Neural crest cell (in vitro differentiated cells): ENCODE results near the gene NPC1L1. TPM values are rescaled to one million over a fixed set of nuclear protein-coding genes. Genes with fewer than 3 reads are reported as not detected.

Experiments used
- DNase-seq: peaks from one replicate; pipeline ENCODE4 v3.0.0; 2021; ENCODE audit warnings: low read depth, mixed read lengths, low spot score
- H3K27ac Mint-ChIP-seq: one replicate; pipeline ENCODE4 v1.8.0; 2021; ENCODE audit warnings: mild to moderate bottlenecking, mixed read lengths; ENCODE audit not compliant: unreplicated experiment
- H3K27me3 Mint-ChIP-seq: 2 replicates; pipeline ENCODE4 v1.8.0; 2021; ENCODE audit warnings: low read depth, mild to moderate bottlenecking, mixed read lengths
- H3K36me3 Mint-ChIP-seq: 2 replicates; pipeline ENCODE4 v1.8.0; 2021; ENCODE audit warnings: low read depth, mild to moderate bottlenecking, mixed read lengths
- H3K4me1 Mint-ChIP-seq: 2 replicates; pipeline ENCODE4 v1.8.0; 2021; ENCODE audit warnings: mixed read lengths
- H3K4me3 Mint-ChIP-seq: one replicate; pipeline ENCODE4 v1.8.0; 2021; ENCODE audit warnings: mild to moderate bottlenecking, mixed read lengths
- H3K9me3 Mint-ChIP-seq: 2 replicates; pipeline ENCODE4 v1.8.0; 2021; ENCODE audit warnings: mixed read lengths
- CTCF ChIP-seq: fragments of 200-600 bp; sonication (generic); conservative IDR thresholded peaks from 2 replicates; pipeline ENCODE4 v1.5.0; 2021; ENCODE audit warnings: antibody characterized with exemption, mild to moderate bottlenecking
- long read RNA-seq: library from polyadenylated mRNA; unstranded; transcript quantifications from one replicate; pipeline ENCODE4 v2.0.0, GENCODE V29; 2020
- total RNA-seq: library from RNA; stranded (reverse); gene quantifications from 2 replicates; pipeline ENCODE4 v1.2.1, GENCODE V29; 2021

The NPC1L1 gene, protein sequence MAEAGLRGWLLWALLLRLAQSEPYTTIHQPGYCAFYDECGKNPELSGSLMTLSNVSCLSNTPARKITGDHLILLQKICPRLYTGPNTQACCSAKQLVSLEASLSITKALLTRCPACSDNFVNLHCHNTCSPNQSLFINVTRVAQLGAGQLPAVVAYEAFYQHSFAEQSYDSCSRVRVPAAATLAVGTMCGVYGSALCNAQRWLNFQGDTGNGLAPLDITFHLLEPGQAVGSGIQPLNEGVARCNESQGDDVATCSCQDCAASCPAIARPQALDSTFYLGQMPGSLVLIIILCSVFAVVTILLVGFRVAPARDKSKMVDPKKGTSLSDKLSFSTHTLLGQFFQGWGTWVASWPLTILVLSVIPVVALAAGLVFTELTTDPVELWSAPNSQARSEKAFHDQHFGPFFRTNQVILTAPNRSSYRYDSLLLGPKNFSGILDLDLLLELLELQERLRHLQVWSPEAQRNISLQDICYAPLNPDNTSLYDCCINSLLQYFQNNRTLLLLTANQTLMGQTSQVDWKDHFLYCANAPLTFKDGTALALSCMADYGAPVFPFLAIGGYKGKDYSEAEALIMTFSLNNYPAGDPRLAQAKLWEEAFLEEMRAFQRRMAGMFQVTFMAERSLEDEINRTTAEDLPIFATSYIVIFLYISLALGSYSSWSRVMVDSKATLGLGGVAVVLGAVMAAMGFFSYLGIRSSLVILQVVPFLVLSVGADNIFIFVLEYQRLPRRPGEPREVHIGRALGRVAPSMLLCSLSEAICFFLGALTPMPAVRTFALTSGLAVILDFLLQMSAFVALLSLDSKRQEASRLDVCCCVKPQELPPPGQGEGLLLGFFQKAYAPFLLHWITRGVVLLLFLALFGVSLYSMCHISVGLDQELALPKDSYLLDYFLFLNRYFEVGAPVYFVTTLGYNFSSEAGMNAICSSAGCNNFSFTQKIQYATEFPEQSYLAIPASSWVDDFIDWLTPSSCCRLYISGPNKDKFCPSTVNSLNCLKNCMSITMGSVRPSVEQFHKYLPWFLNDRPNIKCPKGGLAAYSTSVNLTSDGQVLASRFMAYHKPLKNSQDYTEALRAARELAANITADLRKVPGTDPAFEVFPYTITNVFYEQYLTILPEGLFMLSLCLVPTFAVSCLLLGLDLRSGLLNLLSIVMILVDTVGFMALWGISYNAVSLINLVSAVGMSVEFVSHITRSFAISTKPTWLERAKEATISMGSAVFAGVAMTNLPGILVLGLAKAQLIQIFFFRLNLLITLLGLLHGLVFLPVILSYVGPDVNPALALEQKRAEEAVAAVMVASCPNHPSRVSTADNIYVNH (N-terminal part only)
- 0.12 and 0.18 TPM in 2 replicates for total RNA-seq
- long read RNA-seq, partial matches to known transcripts, result 1 of 1 reads
- long read RNA-seq, other reads (novel, unspliced or antisense), result 0 of 1 reads

DNA sequence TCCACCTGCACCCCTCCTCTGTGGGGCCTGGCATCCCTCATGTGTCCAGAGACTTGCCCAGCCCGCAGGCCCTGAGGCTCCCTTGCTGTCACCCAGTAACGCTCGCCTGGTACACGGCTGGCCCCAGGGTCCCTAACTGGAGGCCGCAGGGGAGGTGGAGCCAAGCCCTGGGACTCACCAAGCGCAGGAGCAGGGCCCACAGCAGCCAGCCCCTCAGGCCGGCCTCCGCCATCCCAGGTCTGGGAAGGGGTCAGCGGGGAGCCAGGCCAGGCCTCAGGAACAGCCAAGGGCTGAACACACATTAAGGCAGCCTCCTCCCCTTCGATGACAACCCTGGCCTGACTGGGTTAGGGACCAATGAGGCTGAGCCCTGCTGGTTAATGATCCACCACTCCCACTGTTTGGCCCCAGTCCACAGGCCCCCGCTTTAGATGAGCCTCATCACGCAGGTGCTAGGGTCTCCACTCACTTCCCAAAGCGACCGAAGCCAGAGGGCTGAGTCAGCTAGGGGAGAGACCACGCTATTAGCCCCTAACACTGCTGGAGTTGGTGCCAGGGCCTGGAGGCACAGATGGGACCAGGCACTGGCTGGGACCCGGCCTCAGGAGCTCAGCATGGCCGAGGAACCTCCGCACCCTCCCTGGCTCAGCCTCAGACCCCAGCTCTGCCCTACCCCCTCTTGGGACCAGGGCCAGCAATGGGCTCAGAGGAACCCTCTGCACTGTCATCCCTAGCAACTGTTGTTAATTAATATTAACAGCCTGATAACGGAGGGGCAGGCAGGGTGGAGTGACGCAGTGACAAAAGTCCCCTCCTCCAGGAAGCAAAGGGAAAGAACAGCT lies at the start of gene NPC1L1:
NPC1L1 (minus strand) TSS at position 303 of the 842 bp plus-strand sequence; CDS start at position 232, 71 bp downstream.
- Mint-ChIP-seq H3K27me3 (no peaks in the 10 kb centered on the region), H3K9me3 (no peaks in the 10 kb centered on the region), H3K4me3 (no peak within 1 kb of the TSS), H3K4me1 (no peaks in the 10 kb centered on the region), H3K27ac (no peak within 1 kb of the TSS), H3K36me3 (no peaks in the 10 kb centered on the region)
- no peak for TF ChIP-seq CTCF
- no peak for DNase-seq

- H3K36me3 Mint-ChIP-seq, result no peaks in the 10 kb centered on the region
- TF ChIP-seq CTCF, result no peak
These were observed 49.8 kb upstream of the NPC1L1 start for GRCh38 chr7:44590910-44591309.

GRCh38 chr7:44587843-44588711 lies 46.9 kb upstream of the NPC1L1 start:
- no peak overlapping the region for H3K27ac Mint-ChIP-seq
- DNase-seq, result no peak
- H3K36me3 Mint-ChIP-seq, result no peaks in the 10 kb centered on the region
- H3K4me3 Mint-ChIP-seq, result no peak overlapping the region
- peaks cover 34% of the 10 kb centered on the region for H3K27me3 Mint-ChIP-seq
- peak; percentile 74 for TF ChIP-seq CTCF
- H3K9me3 Mint-ChIP-seq, result no peaks in the 10 kb centered on the region
- no peaks in the 10 kb centered on the region for H3K4me1 Mint-ChIP-seq

More at GRCh38 chr7:44590910-44591309, 49.8 kb upstream of the NPC1L1 start:
- Mint-ChIP-seq H3K4me1 (no peaks in the 10 kb centered on the region), H3K4me3 (no peak overlapping the region), H3K27ac (no peak overlapping the region), H3K9me3 (no peaks in the 10 kb centered on the region), H3K27me3 (peaks cover 29% of the 10 kb centered on the region)
- DNase-seq, result no peak

GRCh38 chr7:44583146-44583865 lies 42.2 kb upstream of the NPC1L1 start:
- DNase-seq, result no peak
- Mint-ChIP-seq H3K27ac (peak overlapping the region; percentile 97), H3K4me1 (peaks cover 23% of the 10 kb centered on the region), H3K27me3 (peaks cover 31% of the 10 kb centered on the region), H3K36me3 (peaks cover 7% of the 10 kb centered on the region), H3K4me3 (peak overlapping the region; percentile 96), H3K9me3 (no peaks in the 10 kb centered on the region)
- no peak for TF ChIP-seq CTCF
